Renal cortex interstitium (tissue), 11 donors: ENCODE measurements around the gene UQCRHL. TPM values are rescaled to one million over a fixed set of nuclear protein-coding genes. Genes with fewer than 3 reads are reported as not detected.

Experiments used
- DNase-seq, 11 donors: peaks; one replicate each; pipeline ENCODE4 v3.0.0-alpha.2; 2013; ENCODE audit warnings: low read depth in 9 of 11, low spot score in 4 of 11; ENCODE audit errors: extremely low read depth in 1 of 11
- polyA plus RNA-seq, 3 donors: library from polyadenylated mRNA; unstranded; fragments of 120-200 nt; gene quantifications; one replicate each; pipeline ENCODE4 v1.2.1, GENCODE V29; 2013; ENCODE audit not compliant: insufficient read length in 3 of 3

UQCRHL gene
- polyA plus RNA-seq, 3 donors: 1.5 to 2.8 (median 1.7) TPM

GRCh38 chr1:15770313-15770962, 37.0 kb downstream of the UQCRHL start:
- no peak for DNase-seq

DNA sequence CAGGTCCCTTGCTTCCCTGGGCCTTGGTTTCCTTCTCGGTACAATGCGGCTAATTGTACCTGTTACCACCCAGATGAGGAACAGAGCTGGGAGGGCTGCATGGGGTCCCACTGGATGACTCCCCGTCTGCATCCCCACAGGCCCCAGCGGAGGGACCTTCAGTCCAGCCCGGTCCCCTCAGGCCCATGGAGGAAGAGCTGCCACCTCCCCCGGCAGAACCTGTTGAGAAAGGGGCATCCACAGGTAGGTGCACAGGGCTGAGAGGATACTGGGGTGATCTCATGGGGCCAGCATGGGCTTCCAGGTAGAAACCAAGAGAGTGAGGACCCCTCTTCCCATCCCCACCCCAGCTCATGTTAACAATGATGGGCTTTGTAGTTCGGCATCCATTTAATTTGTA, 39.1 kb downstream of the UQCRHL start:
- DNase-seq: no peak

GRCh38 chr1:15767941-15768340, 39.5 kb downstream of the UQCRHL start:
- no peak for DNase-seq

- DNase-seq: no peak
Measured at GRCh38 chr1:15765495-15766194, 41.8 kb downstream of the UQCRHL start.

GRCh38 chr1:15764890-15765289, 42.6 kb downstream of the UQCRHL start:
- DNase-seq: no peak

DNA sequence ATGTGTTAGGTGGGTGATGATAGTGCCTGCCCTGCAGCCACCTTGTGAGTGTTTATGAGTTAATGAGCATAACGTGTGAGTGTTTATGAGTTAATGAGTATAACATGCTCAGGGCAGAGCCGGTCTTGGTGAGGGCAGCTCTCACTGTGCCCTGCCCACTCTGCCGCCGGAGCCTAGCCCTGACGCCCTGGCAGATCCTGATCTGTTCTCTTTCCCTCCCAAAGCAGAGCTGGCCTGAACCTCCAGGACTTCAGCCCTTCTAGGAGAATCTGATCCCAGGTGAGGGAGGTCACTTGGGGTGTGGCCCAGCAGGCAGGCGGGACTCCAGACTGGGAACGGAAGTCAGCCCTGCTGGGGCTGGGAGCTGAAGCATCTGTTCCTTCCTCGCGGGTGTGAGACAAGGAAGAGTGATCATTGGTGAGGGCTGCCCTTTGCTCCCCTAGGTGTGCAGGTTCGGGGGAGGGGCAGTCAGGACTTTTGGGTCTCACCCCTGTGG, 43.1 kb downstream of the UQCRHL start:
- no peak for DNase-seq

DNA sequence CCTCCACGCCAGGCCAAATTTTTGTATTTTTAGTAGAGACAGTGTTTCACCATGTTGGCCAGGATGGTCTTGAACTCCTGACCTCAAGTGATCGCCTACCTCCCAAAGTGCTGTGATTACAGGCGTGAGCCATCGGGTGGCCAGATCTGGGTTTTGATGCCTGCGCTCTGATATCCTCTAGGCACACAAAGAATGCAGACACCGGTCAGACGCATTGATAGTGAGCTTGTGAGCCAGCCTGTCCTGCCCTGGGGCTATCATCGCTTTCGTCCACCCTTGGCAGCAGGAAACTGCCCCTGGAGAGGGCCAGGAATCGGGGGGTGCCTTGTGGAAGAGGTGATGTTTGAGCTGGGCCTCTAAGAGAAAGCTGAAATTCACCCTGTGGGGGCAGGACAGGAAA, 44.9 kb downstream of the UQCRHL start:
- no peak for DNase-seq

- no peak for DNase-seq
Measured at GRCh38 chr1:15761366-15762128, 45.9 kb downstream of the UQCRHL start.

- peak in 9 of 11 donors; percentile 59 to 77 (median 67) for DNase-seq
Measured at GRCh38 chr1:15760520-15761211, 46.8 kb downstream of the UQCRHL start.

- no peak for DNase-seq
Measured at GRCh38 chr1:15758953-15759661, 48.3 kb downstream of the UQCRHL start.

- peak in 1 of 11 donors; percentile 45 for DNase-seq
Measured at GRCh38 chr1:15758343-15758931, 49.0 kb downstream of the UQCRHL start, which contains the start of gene FBLIM1. FBLIM1 (plus strand) TSS chr1:15758795; CDS start chr1:15764984, 6,189 bp downstream.

GRCh38 chr1:15757575-15758342, 49.7 kb downstream of the UQCRHL start:
- DNase-seq: no peak

Other genes starting within 250 kb of the UQCRHL start
- gene AGMAT, start 222.6 kb downstream of the UQCRHL start, polyA plus RNA-seq: 10 to 100 TPM; 30.6 to 35.6 (median 33.3) TPM
- 10 to 100 TPM; 19.3 to 24.9 (median 22.1) TPM for gene DDI2, start 190.2 kb downstream of the UQCRHL start, polyA plus RNA-seq
- gene PLEKHM2, start 123.3 kb downstream of the UQCRHL start, polyA plus RNA-seq: 10 to 100 TPM; 44.2 to 49.2 (median 45.9) TPM
- gene SLC25A34, start 71.4 kb downstream of the UQCRHL start, polyA plus RNA-seq: 1 to 10 TPM; 2.4 to 5.3 (median 2.5) TPM
- gene TMEM82, start 65.2 kb downstream of the UQCRHL start, polyA plus RNA-seq: 1 to 10 TPM; 2.9 to 6.3 (median 4.1) TPM
- gene FBLIM1, start 48.9 kb downstream of the UQCRHL start, polyA plus RNA-seq: 10 to 100 TPM; 43.8 to 60.8 (median 56.9) TPM
- gene SPEN, start 40.1 kb upstream of the UQCRHL start, polyA plus RNA-seq: 10 to 100 TPM; 57.2 to 64.4 (median 61.7) TPM
- 10 to 100 TPM; 27.9 to 35.0 (median 30.6) TPM for gene ZBTB17, start 168.5 kb upstream of the UQCRHL start, polyA plus RNA-seq
- under 1 TPM; 0.11 to 0.20 (median 0.17) TPM for gene SRARP, start 196.6 kb upstream of the UQCRHL start, polyA plus RNA-seq
- 1 to 10 TPM; 3.6 to 7.3 (median 3.6) TPM for gene HSPB7, start 210.4 kb upstream of the UQCRHL start, polyA plus RNA-seq
- 10 to 100 TPM; 13.0 to 29.5 (median 13.5) TPM for gene CLCNKA, start 214.4 kb upstream of the UQCRHL start, polyA plus RNA-seq
- 10 to 100 TPM; 38.5 to 59.9 (median 40.3) TPM for gene CLCNKB, start 236.1 kb upstream of the UQCRHL start, polyA plus RNA-seq